ENCODE measurements around the gene MAP3K19.

DNA sequence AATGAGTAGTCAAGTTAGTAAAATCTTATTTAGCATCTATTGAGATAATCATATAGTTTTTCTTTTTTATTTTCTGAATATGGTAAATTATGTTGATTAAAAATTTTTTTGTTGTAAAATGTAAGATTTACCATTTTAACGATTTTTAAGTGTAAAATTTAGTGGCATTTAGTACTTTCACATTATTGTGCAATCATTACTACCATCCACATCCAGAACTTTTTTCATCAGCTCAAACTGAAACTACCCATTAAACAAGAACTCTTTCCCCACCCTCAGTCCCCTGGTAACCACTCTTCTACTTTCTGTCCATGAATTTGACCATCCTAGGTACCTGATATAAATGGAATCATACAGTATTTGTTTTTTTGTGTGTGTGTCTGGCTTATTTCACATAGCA is 16.0 kb upstream of the MAP3K19 start:
- TF ChIP-seq RAD21 (IDR thresholded peaks at IDR 0.05; ENCODE audit: insufficient read depth, low read depth, low read length) (no peak), ETV6 (conservative IDR thresholded peaks at IDR 0.05 in 1 of 2, IDR thresholded peaks at IDR 0.05 in 1 of 2; ENCODE audit: borderline replicate concordance in 1 of 2, low read depth in 1 of 2) (no peak), EP300 (IDR thresholded peaks at IDR 0.05; ENCODE audit: borderline replicate concordance in 1 of 2, control insufficient read depth in 1 of 2, low read depth in 2 of 2, low read length in 2 of 2) (no peak), PML (IDR thresholded peaks at IDR 0.05; ENCODE audit: low read length) (no peak), CHD4 (IDR thresholded peaks at IDR 0.05) (no peak), POLR2A (IDR thresholded peaks at IDR 0.05; ENCODE audit: low read depth, low read length) (no peak), MTA3 (IDR thresholded peaks at IDR 0.05; ENCODE audit: borderline replicate concordance, low read length) (no peak), FOXM1 (IDR thresholded peaks at IDR 0.05; ENCODE audit: low read depth, low read length) (no peak)
- TF ChIP-seq, protein P1, sequence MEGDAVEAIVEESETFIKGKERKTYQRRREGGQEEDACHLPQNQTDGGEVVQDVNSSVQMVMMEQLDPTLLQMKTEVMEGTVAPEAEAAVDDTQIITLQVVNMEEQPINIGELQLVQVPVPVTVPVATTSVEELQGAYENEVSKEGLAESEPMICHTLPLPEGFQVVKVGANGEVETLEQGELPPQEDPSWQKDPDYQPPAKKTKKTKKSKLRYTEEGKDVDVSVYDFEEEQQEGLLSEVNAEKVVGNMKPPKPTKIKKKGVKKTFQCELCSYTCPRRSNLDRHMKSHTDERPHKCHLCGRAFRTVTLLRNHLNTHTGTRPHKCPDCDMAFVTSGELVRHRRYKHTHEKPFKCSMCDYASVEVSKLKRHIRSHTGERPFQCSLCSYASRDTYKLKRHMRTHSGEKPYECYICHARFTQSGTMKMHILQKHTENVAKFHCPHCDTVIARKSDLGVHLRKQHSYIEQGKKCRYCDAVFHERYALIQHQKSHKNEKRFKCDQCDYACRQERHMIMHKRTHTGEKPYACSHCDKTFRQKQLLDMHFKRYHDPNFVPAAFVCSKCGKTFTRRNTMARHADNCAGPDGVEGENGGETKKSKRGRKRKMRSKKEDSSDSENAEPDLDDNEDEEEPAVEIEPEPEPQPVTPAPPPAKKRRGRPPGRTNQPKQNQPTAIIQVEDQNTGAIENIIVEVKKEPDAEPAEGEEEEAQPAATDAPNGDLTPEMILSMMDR (IDR thresholded peaks at IDR 0.05 in 2 of 3, conservative IDR thresholded peaks at IDR 0.05 in 1 of 3; ENCODE audit: control insufficient read depth in 2 of 3, extremely low read depth in 1 of 3, insufficient read depth in 1 of 3, low read depth in 3 of 3, low read length in 3 of 3) = no peak
- TF ChIP-seq, protein P2, sequence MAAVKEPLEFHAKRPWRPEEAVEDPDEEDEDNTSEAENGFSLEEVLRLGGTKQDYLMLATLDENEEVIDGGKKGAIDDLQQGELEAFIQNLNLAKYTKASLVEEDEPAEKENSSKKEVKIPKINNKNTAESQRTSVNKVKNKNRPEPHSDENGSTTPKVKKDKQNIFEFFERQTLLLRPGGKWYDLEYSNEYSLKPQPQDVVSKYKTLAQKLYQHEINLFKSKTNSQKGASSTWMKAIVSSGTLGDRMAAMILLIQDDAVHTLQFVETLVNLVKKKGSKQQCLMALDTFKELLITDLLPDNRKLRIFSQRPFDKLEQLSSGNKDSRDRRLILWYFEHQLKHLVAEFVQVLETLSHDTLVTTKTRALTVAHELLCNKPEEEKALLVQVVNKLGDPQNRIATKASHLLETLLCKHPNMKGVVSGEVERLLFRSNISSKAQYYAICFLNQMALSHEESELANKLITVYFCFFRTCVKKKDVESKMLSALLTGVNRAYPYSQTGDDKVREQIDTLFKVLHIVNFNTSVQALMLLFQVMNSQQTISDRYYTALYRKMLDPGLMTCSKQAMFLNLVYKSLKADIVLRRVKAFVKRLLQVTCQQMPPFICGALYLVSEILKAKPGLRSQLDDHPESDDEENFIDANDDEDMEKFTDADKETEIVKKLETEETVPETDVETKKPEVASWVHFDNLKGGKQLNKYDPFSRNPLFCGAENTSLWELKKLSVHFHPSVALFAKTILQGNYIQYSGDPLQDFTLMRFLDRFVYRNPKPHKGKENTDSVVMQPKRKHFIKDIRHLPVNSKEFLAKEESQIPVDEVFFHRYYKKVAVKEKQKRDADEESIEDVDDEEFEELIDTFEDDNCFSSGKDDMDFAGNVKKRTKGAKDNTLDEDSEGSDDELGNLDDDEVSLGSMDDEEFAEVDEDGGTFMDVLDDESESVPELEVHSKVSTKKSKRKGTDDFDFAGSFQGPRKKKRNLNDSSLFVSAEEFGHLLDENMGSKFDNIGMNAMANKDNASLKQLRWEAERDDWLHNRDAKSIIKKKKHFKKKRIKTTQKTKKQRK (IDR thresholded peaks at IDR 0.05; ENCODE audit: low read depth, low read length) = no peak
- TF ChIP-seq, protein P3, sequence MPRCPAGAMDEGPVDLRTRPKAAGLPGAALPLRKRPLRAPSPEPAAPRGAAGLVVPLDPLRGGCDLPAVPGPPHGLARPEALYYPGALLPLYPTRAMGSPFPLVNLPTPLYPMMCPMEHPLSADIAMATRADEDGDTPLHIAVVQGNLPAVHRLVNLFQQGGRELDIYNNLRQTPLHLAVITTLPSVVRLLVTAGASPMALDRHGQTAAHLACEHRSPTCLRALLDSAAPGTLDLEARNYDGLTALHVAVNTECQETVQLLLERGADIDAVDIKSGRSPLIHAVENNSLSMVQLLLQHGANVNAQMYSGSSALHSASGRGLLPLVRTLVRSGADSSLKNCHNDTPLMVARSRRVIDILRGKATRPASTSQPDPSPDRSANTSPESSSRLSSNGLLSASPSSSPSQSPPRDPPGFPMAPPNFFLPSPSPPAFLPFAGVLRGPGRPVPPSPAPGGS (IDR thresholded peaks at IDR 0.05; ENCODE audit: borderline replicate concordance, insufficient read depth, low read depth, low read length, poor library complexity, severe bottlenecking) = no peak

All from GM12878 (cell line).